Endothelial cell of umbilical vein (primary cell): ENCODE results near the gene ZMIZ2. TPM values are rescaled to one million over a fixed set of nuclear protein-coding genes. Genes with fewer than 3 reads are reported as not detected.

Experiments
- Bru-seq: library from RNA; stranded (reverse); fragments of 400-500 nt; gene quantifications from one replicate; lab custom pipeline; 2021; lab: Mats Ljungman, UMichigan
- BruChase-seq, 2 experiments: library from RNA; stranded (reverse); fragments of 400-500 nt; gene quantifications; one replicate each; lab custom pipeline; 2021; lab: Mats Ljungman, UMichigan
- BruUV-seq: library from RNA; stranded (reverse); fragments of 400-500 nt; replicated peaks from 2 replicates; lab custom pipeline; 2021; lab: Mats Ljungman, UMichigan
- CTCF ChIA-PET: fragments of 300-600, 350-600 bp; sonication (Branson Sonifier 250); formaldehyde crosslinking; loops from one replicate; lab custom pipeline; 2021; ENCODE audit warnings: antibody characterized with exemption, inconsistent platforms; lab: Charles Lee
- POLR2A ChIA-PET: fragments of 300-600, 350-600 bp; sonication (Branson Sonifier 250); formaldehyde crosslinking; loops from one replicate; lab custom pipeline; 2021; ENCODE audit warnings: antibody characterized with exemption, inconsistent platforms; lab: Charles Lee
- DNase-seq: peaks from one replicate; pipeline ENCODE4 v3.0.0-alpha.2; 2011; ENCODE audit warnings: low read depth, low spot score
- FAIRE-seq: peaks from 2 replicates; lab custom pipeline; 2011; peaks lifted over from hg19 to GRCh38; lab: Jason Lieb, UNC
- H2AFZ ChIP-seq: 2 replicates; pipeline ENCODE4 v1.6.0; 2012; ENCODE audit warnings: low read depth, low read length, control low read depth, inconsistent platforms
- H3K27ac ChIP-seq: 2 replicates; pipeline ENCODE4 v1.5.1; 2011; ENCODE audit warnings: low read depth, mild to moderate bottlenecking, control low read depth, low read length, moderate library complexity; ENCODE audit not compliant: insufficient read depth
- H3K27me3 ChIP-seq, 2 experiments: 2 replicates each; pipeline versions ENCODE4 v1.6.0 to v1.6.1; 2011; ENCODE audit warnings: low read length in 2 of 2, mixed read lengths in 1 of 2; ENCODE audit not compliant: control insufficient read depth in 2 of 2, insufficient read depth in 2 of 2
- H3K36me3 ChIP-seq, 2 experiments: 2 replicates in 1 of 2; 3 replicates in 1 of 2; pipeline ENCODE4 v1.5.1; 2011; ENCODE audit warnings: low read length in 2 of 2, mild to moderate bottlenecking in 1 of 2, moderate library complexity in 1 of 2; ENCODE audit not compliant: control insufficient read depth in 2 of 2, insufficient read depth in 2 of 2; ENCODE audit errors: extremely low read depth in 1 of 2
- H3K4me1 ChIP-seq: 3 replicates; pipeline ENCODE4 v1.5.1; 2011; ENCODE audit warnings: mild to moderate bottlenecking, low read length; ENCODE audit not compliant: control insufficient read depth, insufficient read depth; ENCODE audit errors: extremely low read depth
- H3K4me2 ChIP-seq: 2 replicates; pipeline ENCODE4 v1.6.1; 2011; ENCODE audit warnings: low read length, control low read depth, mixed read lengths; ENCODE audit not compliant: insufficient read depth
- H3K4me3 ChIP-seq, 3 experiments: fragments of 200-600 bp in 1 of 3; sonication (generic), shearing (Covaris generic) in 1 of 3; replicated peaks in 1 of 3; 2 replicates each; pipeline ENCODE4 v1.5.1; 2011 to 2016; ENCODE audit warnings: control low read depth in 3 of 3, low read length in 3 of 3, mild to moderate bottlenecking in 2 of 3, inconsistent platforms in 1 of 3, low read depth in 1 of 3, moderate library complexity in 1 of 3; ENCODE audit not compliant: insufficient read depth in 1 of 3
- H3K79me2 ChIP-seq: 2 replicates; pipeline ENCODE4 v1.6.0; 2012; ENCODE audit warnings: low read length, inconsistent platforms; ENCODE audit not compliant: control insufficient read depth, insufficient read depth
- H3K9ac ChIP-seq: replicated peaks from 2 replicates; pipeline ENCODE3; 2011; ENCODE audit warnings: low read length, control low read depth; ENCODE audit not compliant: insufficient read depth; ENCODE audit errors: extremely low read depth
- H3K9me1 ChIP-seq: replicated peaks from 3 replicates; pipeline ENCODE4 v1.6.0; 2011; ENCODE audit warnings: mild to moderate bottlenecking, low read length; ENCODE audit not compliant: control insufficient read depth, insufficient read depth; ENCODE audit errors: extremely low read depth
- H3K9me3 ChIP-seq: replicated peaks from 2 replicates; pipeline ENCODE4 v1.5.1; 2012; ENCODE audit warnings: low read length, inconsistent platforms; ENCODE audit not compliant: control insufficient read depth, insufficient read depth
- H4K20me1 ChIP-seq: replicated peaks from 2 replicates; pipeline ENCODE3; 2011; ENCODE audit warnings: mild to moderate bottlenecking, low read length; ENCODE audit not compliant: control insufficient read depth, insufficient read depth; ENCODE audit errors: extremely low read depth
- EZH2 ChIP-seq: IDR thresholded peaks from 2 replicates; pipeline ENCODE4 v1.6.1; 2012; ENCODE audit warnings: borderline replicate concordance, low read depth, mild to moderate bottlenecking, moderate library complexity, low read length, inconsistent platforms; ENCODE audit not compliant: severe bottlenecking
- FOS ChIP-seq: IDR thresholded peaks from 2 replicates; pipeline ENCODE4 v1.6.1; 2011; ENCODE audit warnings: mild to moderate bottlenecking, low read length, moderate library complexity, borderline replicate concordance; ENCODE audit not compliant: insufficient read depth
- GATA2 ChIP-seq: IDR thresholded peaks from 2 replicates; pipeline ENCODE4 v1.7.0; 2011; ENCODE audit warnings: low read depth, mild to moderate bottlenecking, moderate library complexity, mixed read lengths, low read length; ENCODE audit not compliant: insufficient read length, insufficient read depth
- JUN ChIP-seq: IDR thresholded peaks from 2 replicates; pipeline ENCODE4 v1.6.1; 2011; ENCODE audit warnings: borderline replicate concordance, low read depth; ENCODE audit not compliant: insufficient read length, insufficient read depth
- MYC ChIP-seq: IDR thresholded peaks from one replicate; pipeline ENCODE4 v1.6.1; 2011; ENCODE audit warnings: mild to moderate bottlenecking, low read depth, low read length
- POLR2A ChIP-seq: IDR thresholded peaks from 2 replicates; pipeline ENCODE4 v1.6.1; 2012; ENCODE audit warnings: low read depth, mild to moderate bottlenecking, control low read depth, low read length
- POLR2AphosphoS5 ChIP-seq: IDR thresholded peaks from 2 replicates; pipeline ENCODE4 v1.6.1; 2012; ENCODE audit warnings: low read depth, mild to moderate bottlenecking, control low read depth, low read length, moderate library complexity; ENCODE audit not compliant: insufficient read depth
- dilution Hi-C: fragments of 300-500 bp; cut with MboI; formaldehyde crosslinking; loops from one replicate; pipeline ENCODE4 v1.15.0; 2019; ENCODE audit warnings: low sequenced_read_pairs; ENCODE audit not compliant: extremely low pct_ligation_motif_present
- intact Hi-C: fragments of 100-400 bp; cut with micrococcal nuclease; formaldehyde crosslinking; loops from one replicate; pipeline ENCODE4 v1.10.0; 2022
- long read RNA-seq: library from polyadenylated mRNA; stranded (forward); transcript quantifications from one replicate; pipeline ENCODE4 v2.0.0, GENCODE V29; 2021
- polyA minus RNA-seq, 3 experiments: library from RNA; depleted of rRNA, polyadenylated mRNA; stranded (reverse); fragments of >200 nt; gene quantifications; 1 replicate in 1 of 3; 2 replicates in 2 of 3; pipeline ENCODE4 v1.2.3, GENCODE V29; 2011
- polyA plus RNA-seq, 4 experiments: library from polyadenylated mRNA; depleted of rRNA in 3 of 4; stranded (reverse) in 3 of 4; unstranded in 1 of 4; fragments of >200 nt; gene quantifications; 2 replicates each; pipeline versions ENCODE4 v1.2.1 to v1.2.3, GENCODE V29; 2011 to 2012; ENCODE audit warnings: missing spikeins in 1 of 4
- total RNA-seq: library from RNA; stranded (reverse); gene quantifications from 2 replicates; pipeline ENCODE4 v1.2.3, GENCODE V29; 2021
- TF ChIP-seq, protein P1 (sequence below): IDR thresholded peaks from 2 replicates; pipeline ENCODE4 v1.6.1; 2011; ENCODE audit not compliant: insufficient read depth, insufficient read length
- TF ChIP-seq, protein P2 (sequence below), 2 donors: IDR thresholded peaks; 1 replicate in 1 of 2; 2 replicates in 1 of 2; pipeline ENCODE4 v1.5.1; 2011; ENCODE audit warnings: low read length in 2 of 2, mild to moderate bottlenecking in 2 of 2, moderate library complexity in 2 of 2, control low read depth in 1 of 2, inconsistent platforms in 1 of 2, low read depth in 1 of 2; ENCODE audit not compliant: insufficient read depth in 1 of 2; ENCODE audit errors: extremely low read depth in 1 of 2

ZMIZ2 gene, protein sequence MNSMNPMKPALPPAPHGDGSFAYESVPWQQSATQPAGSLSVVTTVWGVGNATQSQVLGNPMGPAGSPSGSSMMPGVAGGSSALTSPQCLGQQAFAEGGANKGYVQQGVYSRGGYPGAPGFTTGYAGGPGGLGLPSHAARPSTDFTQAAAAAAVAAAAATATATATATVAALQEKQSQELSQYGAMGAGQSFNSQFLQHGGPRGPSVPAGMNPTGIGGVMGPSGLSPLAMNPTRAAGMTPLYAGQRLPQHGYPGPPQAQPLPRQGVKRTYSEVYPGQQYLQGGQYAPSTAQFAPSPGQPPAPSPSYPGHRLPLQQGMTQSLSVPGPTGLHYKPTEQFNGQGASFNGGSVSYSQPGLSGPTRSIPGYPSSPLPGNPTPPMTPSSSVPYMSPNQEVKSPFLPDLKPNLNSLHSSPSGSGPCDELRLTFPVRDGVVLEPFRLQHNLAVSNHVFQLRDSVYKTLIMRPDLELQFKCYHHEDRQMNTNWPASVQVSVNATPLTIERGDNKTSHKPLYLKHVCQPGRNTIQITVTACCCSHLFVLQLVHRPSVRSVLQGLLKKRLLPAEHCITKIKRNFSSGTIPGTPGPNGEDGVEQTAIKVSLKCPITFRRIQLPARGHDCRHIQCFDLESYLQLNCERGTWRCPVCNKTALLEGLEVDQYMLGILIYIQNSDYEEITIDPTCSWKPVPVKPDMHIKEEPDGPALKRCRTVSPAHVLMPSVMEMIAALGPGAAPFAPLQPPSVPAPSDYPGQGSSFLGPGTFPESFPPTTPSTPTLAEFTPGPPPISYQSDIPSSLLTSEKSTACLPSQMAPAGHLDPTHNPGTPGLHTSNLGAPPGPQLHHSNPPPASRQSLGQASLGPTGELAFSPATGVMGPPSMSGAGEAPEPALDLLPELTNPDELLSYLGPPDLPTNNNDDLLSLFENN
- total RNA-seq (87.5 and 88.6 TPM in 2 replicates), polyA plus RNA-seq (30.6 and 37.6 TPM in 2 replicates), polyA minus RNA-seq (29.5 and 32.5 TPM in 2 replicates), Bru-seq, nascent RNA (percentile 60 among the genes with signal in this experiment), BruChase-seq, experiment 1, labeled RNA remaining after a 6-hour chase (percentile 80 among the genes with signal in this experiment), BruChase-seq, experiment 2, labeled RNA remaining after a 2-hour chase (percentile 73 among the genes with signal in this experiment)
- 11.5 and 13.4 TPM in 2 replicates for polyA plus RNA-seq (2011; cell fraction: cytosol; rRNA removed)
- 135 and 170 TPM in 2 replicates for polyA plus RNA-seq (2011; cell fraction: nucleus; rRNA removed)
- polyA plus RNA-seq (2012), result 40.0 and 70.2 TPM in 2 replicates
- polyA minus RNA-seq (2011; cell fraction: cytosol; rRNA and poly(A)+ RNA removed), result 11.8 TPM
- 62.5 and 77.2 TPM in 2 replicates for polyA minus RNA-seq (2011; cell fraction: nucleus; rRNA and poly(A)+ RNA removed)
- long read RNA-seq, full-length matches to known transcripts, result 6 of 45 reads
- long read RNA-seq, partial matches to known transcripts, result 33 of 45 reads
- long read RNA-seq, other reads (novel, unspliced or antisense), result 6 of 45 reads

DNA sequence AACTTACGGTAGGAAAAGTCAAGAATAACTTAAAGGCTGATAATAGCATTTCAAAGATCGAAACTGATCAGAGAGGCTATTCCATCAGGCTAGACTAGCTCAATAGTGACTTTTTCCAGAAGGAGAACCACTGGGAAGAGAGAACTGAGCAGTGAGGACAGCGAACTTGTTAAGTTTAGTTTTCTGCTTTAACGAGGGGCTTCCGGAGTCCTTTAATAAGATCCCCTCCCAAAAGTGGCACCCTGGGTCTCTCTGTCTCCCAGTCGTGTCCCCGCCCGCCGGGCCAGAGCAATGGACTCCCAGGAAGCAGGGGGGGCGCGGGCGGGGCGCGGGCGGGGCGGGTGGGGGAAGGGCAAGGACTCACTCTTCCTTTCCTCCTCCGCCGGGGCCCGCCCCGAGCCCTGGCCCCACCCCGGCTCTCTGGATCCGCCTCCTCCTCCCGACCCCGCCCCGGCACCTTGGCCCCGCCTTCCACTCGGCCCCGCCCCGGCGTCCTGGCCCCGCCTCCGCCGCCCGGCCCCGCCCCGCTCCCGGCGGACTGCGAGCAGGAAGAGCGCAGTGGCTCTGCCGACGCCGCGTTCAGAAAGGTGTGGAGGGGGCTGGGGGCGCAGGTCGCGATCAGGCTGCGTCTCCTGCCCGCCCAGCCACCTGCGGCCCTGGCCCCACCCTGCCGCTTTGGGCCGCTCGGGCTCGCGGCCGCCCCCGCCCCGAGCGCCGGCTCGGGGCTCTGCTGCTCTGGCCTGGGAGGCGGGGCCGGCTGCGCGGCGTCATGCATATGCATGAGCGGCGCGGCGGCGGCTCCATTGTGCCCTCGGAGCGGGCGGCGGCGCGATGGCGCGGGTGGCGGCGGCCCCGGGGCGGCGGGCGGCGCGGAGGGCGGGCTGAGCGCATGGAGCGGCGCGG is at the start of gene ZMIZ2:
Gene ZMIZ2 (plus strand): TSS at position 803 of the 903 bp plus-strand sequence. CDS start 7,403 bp downstream, outside the sequence.
- peak within 1 kb of the TSS; percentile 84 for H2AFZ ChIP-seq
- FAIRE-seq (peak; percentile 95), DNase-seq (peak; percentile 88)
- peaks cover 36% of the 10 kb centered on the region for H3K79me2 ChIP-seq
- TF ChIP-seq POLR2AphosphoS5 (peak; percentile 95), JUN (no peak), FOS (no peak), GATA2 (no peak), MYC (no peak), EZH2 (no peak), POLR2A (peak; percentile 68)
- TF ChIP-seq, protein P1, sequence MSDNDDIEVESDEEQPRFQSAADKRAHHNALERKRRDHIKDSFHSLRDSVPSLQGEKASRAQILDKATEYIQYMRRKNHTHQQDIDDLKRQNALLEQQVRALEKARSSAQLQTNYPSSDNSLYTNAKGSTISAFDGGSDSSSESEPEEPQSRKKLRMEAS, result no peak
- TF ChIP-seq, protein P2, sequence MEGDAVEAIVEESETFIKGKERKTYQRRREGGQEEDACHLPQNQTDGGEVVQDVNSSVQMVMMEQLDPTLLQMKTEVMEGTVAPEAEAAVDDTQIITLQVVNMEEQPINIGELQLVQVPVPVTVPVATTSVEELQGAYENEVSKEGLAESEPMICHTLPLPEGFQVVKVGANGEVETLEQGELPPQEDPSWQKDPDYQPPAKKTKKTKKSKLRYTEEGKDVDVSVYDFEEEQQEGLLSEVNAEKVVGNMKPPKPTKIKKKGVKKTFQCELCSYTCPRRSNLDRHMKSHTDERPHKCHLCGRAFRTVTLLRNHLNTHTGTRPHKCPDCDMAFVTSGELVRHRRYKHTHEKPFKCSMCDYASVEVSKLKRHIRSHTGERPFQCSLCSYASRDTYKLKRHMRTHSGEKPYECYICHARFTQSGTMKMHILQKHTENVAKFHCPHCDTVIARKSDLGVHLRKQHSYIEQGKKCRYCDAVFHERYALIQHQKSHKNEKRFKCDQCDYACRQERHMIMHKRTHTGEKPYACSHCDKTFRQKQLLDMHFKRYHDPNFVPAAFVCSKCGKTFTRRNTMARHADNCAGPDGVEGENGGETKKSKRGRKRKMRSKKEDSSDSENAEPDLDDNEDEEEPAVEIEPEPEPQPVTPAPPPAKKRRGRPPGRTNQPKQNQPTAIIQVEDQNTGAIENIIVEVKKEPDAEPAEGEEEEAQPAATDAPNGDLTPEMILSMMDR (IDR thresholded peaks at IDR 0.05; ENCODE audit: extremely low read depth in 1 of 2, insufficient read depth in 1 of 2, low read depth in 1 of 2, low read length in 2 of 2), result no peak
- no peaks in the 10 kb centered on the region for H3K9me3 ChIP-seq
- no peaks in the 10 kb centered on the region for H4K20me1 ChIP-seq
- BruUV-seq, result no TSS peak
- CTCF ChIA-PET, result interaction anchor here (0.6 to 1.4 kb wide), 2 partner anchors 15 to 30 kb away, joined by 3 read pairs; no protein-coding TSS in a partner anchor
- peak within 1 kb of the TSS; percentile 83 for H3K9ac ChIP-seq
- H3K4me2 ChIP-seq, result peak within 1 kb of the TSS; percentile 94
- no peaks in the 10 kb centered on the region for H3K9me1 ChIP-seq
- H3K27ac ChIP-seq, result peak within 1 kb of the TSS; percentile 82
- peaks cover 0 to 6% of the 10 kb centered on the region in 2 experiments for H3K36me3 ChIP-seq
- no peaks in the 10 kb centered on the region for H3K27me3 ChIP-seq
- peak within 1 kb of the TSS; percentile 46 to 98 (median 71) for H3K4me3 ChIP-seq
- intact Hi-C loops, result loop anchor here (1.0 to 5.0 kb wide), 7 partner anchors 13 to 165 kb away; partner anchors contain the start of genes H2AZ2, OGDH, PPIA and TMED4
- H3K4me1 ChIP-seq, result peaks cover 22% of the 10 kb centered on the region
- POLR2A ChIA-PET, result interaction anchor here (0.7 to 1.1 kb wide), 4 partner anchors 35 to 142 kb away, joined by 3 to 4 read pairs (median 4); partner anchors contain the start of gene OGDH
- dilution Hi-C loops, result no loop called here
